GM19193 (cell line): Measurements from ENCODE around the gene TES.

Experiments
- POLR2A ChIP-seq: IDR thresholded peaks from 4 replicates; pipeline ENCODE4 v1.6.1; 2011; ENCODE audit not compliant: insufficient read depth, insufficient read length; ENCODE audit errors: extremely low read depth

Gene TES

DNA sequence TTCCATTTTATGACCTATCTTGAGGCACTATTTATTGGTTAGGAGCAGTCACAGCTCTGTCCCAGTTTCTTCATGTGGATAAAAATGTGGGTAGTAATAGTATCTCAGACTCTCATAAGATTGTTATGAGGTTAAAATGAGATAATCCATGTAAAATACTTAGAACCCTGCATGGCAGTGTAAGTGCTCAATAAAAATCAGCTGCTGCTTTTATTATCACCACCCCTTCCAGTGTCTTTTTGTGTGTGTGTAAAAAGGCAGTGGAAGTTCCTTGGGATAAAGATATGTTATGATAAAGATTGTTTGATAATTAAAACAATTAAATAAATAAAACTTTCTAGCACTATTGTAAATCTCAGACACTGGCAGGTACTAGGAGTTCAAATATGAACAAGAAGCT is 15.5 kb downstream of the TES start:
- no peak for TF ChIP-seq POLR2A

DNA sequence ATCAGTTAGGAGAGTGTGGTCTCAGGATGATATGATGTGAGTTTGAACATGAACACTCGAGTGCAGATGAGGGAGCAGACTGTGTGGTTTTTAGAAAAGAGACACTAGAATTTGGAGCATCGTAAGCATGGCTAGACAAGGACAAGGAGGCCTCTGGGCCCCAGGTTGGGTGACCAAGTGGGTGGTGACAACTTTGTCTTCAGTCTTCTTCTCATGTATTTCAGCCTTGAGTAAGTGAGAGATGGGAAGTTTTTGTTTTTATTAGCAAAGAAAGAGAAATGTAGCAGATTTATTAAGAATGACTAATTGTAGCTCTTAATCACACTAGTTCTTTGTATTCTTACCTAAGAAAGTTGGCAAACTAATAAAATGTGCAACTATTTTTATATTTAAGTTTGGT is 16.3 kb downstream of the TES start:
- no peak for TF ChIP-seq POLR2A

DNA sequence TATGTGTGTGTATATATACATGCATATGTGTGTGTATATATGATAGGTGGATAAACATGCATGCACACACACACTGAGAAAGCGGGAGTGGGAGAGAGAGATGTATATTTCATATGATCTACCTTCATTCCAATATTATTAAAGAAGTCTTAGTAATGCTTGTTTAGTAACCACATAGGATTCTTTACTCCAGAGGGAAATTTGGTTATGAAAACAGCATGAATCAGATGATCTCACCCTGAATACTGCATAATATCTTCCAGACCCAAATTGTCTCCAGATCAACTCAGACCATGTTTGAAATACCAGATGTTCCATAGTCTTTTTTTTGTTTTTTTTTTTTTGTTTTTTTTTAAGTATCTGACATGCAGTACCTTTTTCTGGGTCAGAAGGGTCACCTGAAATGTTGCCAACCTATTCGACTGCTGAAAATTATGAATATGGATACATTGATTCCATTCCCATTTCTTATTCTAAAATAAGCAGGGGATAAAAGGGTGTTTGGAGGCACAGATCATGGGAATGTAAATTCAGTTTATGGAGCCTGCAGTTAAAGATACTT is 17.4 kb downstream of the TES start:
- TF ChIP-seq POLR2A = no peak

DNA sequence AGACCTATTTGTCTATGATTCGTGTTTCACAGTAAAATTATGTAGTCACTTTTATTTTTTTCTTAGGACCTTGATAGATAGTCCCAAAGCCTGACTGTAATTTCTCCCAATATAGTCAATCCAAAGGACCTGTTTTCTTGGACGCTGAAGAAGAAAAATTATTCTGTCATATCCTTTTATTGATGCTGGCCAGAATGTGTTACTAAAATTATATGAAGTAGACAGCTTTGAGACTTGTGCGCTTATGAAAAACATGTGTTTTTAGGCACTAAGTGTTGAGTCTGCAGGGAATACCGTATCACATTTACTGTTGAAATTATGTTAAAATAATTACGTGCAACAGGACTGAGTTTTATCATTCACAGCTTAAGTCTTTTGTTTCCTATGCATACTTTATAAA is 17.9 kb downstream of the TES start:
- no peak for TF ChIP-seq POLR2A

DNA sequence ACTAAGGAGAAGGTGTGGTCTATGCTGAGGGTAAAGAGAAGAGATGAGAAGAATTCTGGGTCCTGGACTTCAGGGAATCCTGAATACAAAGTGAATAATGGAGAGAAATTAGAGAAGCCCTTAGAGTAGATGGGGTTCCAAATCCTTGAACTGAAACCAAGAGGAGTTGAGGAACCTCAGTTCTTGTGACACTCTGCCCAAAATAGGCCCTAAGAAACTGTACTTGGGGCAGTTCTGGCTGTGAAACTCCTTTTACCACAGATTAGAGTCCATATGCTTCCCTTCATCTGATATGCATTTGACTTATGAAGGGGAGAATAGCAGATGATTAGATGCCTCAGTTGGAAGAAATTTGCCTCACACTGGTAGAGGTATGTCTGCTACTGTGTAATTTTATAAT is 19.0 kb downstream of the TES start:
- TF ChIP-seq POLR2A = no peak

DNA sequence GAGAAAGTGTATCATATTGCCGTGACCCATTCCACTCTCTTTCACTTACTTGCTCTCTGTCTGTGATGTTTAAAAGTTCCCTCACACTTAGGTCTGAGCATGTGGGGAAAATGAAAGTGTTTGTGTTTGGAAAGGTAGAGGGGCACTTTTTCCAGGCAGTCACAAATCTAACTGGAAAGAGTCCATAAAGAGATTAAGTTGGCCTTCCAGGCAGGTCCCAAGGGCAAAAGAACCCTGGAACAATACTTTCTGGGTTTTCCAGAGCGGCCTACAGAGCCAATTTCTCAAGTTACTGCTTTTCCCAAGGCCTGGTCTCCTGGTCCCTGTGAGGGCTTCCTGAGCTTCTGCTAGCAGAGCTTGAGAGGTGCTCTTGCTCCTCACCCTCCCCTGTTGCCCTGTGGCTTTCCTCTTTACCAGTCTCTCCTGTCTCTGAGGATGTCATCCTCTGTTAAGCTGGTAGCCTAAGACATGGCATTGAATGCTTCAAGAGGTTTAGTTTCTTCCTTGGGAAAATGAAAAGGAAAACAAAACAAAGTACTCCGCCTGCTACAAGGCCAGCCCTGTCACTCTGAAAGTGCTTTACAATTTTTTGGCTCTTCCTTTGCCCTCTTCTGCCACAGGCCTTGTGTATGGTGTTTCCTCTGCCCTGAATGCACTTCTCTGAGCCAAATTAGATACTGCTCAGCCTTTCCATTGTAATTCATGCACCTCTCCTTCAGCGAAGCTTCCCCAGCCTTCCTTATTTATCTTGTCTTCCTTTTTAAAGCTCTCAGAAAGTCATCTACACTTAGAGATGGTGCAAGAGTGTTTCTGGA is 20.1 kb downstream of the TES start:
- TF ChIP-seq POLR2A = no peak

DNA sequence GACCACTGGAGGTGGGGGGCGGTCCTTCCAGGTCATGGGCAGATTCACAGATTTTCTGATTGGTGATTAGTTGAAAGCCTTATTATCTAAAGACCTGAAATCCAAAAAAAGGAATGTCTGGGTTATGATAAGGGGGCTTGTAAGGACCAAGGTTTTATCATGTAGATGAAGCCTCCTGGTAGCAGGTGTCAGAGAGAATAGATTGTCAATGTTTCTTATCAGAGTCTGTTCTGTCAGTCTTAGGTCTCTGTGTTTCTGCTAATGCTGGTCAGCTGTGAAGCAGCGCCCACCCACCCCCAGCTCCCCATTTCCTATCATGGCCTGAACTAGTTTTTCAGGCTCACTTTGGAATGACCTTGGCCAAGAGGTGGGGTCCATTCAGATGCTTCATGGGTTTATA is 21.2 kb downstream of the TES start:
- TF ChIP-seq POLR2A = no peak

DNA sequence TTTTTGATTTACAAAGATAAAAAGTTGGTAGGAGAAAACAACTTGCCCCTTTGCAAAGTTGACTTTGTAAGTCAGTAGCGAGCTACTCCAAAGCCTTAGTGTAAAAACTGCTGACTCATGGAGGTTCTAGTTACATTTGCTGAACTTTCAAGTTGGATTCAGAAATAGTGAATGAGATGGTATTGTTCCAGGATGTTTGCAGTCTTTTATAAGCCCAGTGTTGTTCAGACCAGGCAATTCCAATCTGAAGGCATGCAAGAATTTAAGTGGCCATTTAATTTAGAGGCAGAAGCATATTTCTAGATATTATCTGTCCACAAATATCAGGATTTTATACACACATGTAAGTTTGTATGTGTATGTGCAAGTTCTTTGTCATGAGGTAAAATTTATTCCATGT is 21.6 kb downstream of the TES start:
- no peak for TF ChIP-seq POLR2A

DNA sequence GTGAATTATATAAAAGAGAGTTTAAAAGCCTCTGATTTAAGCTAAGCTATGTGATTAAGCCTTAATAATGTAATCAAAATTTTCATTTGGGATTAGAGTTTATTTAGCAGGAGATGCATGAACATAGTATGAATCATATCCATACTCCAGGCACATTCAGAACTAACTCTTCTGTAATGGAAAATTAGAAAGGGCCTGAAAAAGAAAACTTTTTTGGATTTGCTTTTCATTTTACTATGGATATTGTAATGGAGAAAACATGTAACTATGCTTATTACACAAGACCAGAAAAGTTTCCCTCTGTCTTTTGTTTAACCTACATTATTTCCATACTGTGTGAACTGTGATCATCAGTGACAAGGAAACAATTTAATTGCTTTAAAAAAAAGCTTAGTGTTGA is 22.0 kb downstream of the TES start:
- TF ChIP-seq POLR2A = no peak

DNA sequence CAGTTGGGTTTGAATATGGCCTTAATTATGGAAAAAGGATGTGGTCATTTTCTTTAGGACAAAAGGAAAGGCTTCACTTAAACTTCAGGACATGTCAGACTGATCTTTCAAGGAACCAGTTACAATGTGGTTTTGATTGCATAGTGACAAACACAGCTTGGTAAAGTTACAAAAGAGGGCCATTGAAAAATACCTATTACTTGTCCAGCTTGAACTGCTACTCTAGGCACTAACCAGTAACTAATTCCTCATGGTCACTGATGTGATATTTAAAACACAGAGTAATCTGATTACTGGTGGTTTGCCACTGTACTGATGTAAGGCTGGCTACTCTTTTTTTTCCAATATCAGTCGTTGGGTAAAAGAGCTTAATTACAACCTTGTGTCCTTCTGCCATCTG is 22.6 kb downstream of the TES start:
- TF ChIP-seq POLR2A = no peak

DNA sequence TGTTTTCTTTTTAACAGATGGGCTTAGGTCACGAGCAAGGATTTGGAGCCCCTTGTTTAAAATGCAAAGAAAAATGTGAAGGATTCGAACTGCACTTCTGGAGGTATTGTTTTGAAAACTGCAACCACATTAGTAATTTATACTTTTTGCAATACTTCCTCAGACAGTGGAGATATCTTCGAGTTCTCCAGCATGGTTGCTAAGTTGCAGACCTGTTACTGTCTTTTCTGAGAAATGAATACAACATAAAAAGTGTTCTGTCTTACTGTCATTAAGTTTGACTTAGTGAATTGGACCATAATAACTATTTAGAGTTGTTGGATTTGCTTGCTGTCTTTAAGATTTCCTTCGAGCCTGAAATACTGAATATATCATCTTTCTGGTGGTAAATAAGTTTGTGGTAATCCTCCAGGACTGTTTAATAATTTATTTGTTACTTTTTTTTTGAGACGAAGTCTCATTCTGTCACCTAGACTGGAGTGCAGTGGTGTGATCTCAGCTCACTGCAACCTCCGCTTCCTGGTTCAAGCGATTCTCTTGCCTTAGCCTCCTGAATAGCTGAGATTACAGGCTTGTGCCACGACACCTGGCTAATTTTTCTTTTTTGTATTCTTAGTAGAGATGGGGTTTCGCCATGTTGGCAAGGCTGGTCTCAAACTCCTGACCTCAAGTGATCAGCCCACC is 24.3 kb downstream of the TES start:
- TF ChIP-seq POLR2A = no peak

DNA sequence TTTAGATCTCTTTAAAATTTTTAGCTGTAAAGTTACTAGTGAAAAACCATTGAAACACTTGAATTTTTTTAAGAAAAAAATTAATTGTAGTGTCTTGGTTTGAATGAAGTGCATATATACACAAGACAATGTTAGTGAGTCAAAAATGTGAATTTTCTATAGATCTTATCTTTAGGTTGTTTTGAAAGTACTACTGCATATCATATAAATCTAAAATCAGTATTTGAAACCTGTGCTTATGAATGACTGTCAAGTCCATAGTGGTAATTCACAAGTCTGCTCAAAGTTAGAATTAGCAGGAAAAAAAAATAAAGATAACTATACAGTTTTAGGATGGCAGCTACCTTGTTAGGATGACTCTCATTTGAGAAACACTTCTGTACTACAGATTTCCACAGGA is 25.0 kb downstream of the TES start:
- TF ChIP-seq POLR2A = no peak

DNA sequence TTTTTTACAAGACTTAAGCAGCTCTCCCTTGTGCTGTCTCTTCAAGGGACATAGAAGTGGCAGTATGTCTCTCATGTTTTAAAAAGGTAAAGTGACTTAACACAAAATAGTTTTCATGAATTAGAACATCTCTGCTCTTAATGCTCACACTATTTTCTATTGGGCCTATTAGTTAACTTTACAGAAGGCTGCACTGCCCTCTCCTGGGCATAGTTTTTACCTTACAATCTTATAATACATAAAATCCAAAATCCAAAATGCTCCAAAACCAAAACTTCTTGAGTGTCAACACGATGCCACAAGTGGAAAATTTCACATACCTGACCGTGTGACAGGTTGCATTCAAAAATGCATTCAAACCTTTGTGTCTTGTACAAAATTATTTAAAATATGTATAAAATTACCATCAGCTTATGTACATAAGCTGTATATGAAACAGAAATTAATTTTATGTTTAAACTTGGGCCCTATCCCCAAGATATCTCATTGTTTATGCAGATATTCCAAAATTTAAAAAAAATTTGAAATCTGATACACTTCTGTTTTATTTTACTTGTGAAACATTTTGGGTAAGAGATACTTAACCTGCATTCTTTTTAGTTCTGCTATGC is 25.8 kb downstream of the TES start:
- no peak for TF ChIP-seq POLR2A

DNA sequence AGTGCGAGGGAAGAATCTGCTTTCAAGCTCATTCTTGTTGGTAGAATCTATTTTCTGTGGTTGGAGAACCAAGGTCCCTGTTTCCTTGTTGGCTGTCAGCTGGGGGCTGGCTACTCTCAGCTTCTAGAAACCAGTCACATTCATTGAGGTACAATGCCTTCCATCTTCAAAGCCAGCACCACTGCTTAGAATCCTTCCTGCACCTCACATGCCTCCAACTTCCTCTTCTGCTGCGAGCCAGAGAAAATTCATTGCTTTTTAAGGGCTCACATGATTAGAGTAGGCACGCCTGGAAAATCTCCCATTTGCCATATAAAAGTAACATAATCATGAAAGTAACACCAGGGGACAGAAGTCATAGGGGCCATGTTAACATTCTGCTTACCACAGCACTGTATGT is 28.7 kb downstream of the TES start:
- no peak for TF ChIP-seq POLR2A

DNA sequence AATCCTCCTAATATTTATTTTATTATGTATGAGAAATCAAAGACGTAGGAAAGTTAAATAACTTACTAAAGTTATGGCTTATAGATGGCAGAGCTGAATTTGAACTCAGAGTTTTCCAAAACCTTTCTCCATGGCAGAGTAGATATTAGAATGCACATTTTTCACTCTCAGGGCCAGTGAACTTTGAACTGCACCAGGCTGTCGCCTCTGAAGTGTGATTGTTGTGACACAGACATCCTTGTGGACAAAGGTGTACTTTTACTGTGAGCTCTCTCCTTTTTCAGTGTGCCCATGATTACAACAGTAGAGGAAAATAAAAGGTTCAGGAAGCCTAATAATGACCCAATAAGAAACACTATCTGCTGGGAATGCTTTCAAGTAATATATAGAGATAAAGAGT is 29.1 kb downstream of the TES start:
- TF ChIP-seq POLR2A = no peak

DNA sequence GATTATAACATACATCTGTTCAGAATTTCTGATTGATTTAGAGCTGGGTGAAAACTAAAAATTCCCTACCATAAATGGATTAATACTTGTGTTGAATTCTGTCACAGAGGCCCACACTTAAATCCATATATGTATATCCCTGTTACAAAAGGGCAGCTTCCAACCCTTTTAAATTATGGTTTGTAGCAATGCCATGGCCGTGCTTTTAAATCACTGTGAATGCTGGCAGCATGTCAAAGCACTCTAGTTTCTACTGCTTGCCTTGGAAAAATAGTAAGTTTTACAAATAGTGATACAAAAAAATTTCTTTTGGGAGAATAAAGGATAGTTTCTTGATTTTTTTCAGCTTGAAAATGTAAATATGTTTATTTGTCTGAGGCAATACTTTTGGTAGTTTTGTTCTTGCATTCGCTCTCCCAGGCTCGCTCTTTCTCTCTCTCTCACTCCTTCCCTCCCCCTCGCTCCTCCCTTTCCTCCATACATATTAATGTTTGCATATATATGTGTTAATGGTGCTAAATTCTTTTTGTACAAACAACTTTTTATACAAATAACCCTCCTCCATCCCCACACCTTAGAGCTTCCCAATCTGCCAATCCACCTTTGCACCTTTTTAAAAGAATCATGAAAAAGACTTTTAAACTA is 29.8 kb downstream of the TES start:
- TF ChIP-seq POLR2A = no peak

DNA sequence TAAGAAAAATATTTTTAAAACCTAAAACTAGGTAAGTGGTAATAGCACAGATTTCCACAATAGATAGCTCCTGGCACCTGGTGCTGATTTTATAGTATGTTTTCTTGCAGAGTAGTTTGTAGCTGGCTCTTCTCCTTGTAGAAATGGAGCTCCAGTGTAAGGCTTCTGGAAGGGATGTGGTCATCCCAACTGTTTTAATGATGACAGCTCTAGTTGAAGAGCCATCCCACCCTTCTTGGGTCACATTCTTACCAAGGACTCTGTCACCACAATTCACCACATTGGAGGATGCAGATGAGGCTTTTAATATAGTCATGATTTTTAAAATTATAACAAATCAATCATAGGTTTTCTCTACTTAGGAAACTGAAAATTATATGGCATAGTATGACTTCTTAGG is 31.0 kb downstream of the TES start:
- no peak for TF ChIP-seq POLR2A
